AG04450 (cell line): ENCODE data around the gene DIPK1A. TPM values are rescaled to one million over a fixed set of nuclear protein-coding genes. Genes with fewer than 3 reads are reported as not detected.

Source experiments
- CTCF ChIA-PET: fragments of 300-600, 350-600 bp; formaldehyde crosslinking; extraction: SDS; loops from one replicate; lab custom pipeline; 2022; ENCODE audit warnings: antibody characterized with exemption, inconsistent platforms; lab: Charles Lee
- POLR2A ChIA-PET: fragments of 350-600 bp; formaldehyde crosslinking; extraction: SDS; loops from one replicate; lab custom pipeline; 2021; ENCODE audit warnings: antibody characterized with exemption, inconsistent platforms; lab: Yijun Ruan, JAX
- DNase-seq: peaks from one replicate; pipeline ENCODE4 v3.0.0-alpha.2; 2011; ENCODE audit warnings: low read depth, low spot score
- H3K27ac ChIP-seq: one replicate; pipeline ENCODE4 v1.5.1; 2012; ENCODE audit warnings: low read depth, low read length, control low read depth
- H3K27me3 ChIP-seq: one replicate; pipeline ENCODE4 v1.6.0; 2012; ENCODE audit warnings: low read length; ENCODE audit not compliant: control insufficient read depth, insufficient read depth
- H3K4me3 ChIP-seq: 2 replicates; pipeline ENCODE4 v1.5.1; 2011; ENCODE audit warnings: mild to moderate bottlenecking, low read depth, low read length, control low read depth
- H3K9me3 ChIP-seq: 2 replicates; pipeline ENCODE4 v1.5.1; 2012; ENCODE audit warnings: low read length; ENCODE audit not compliant: control insufficient read depth, insufficient read depth
- polyA plus RNA-seq: library from polyadenylated mRNA; depleted of rRNA; stranded (reverse); fragments of >200 nt; gene quantifications from 2 replicates; pipeline ENCODE4 v1.2.3, GENCODE V29; 2011
- TF ChIP-seq, protein P1 (sequence below): IDR thresholded peaks from 2 replicates; pipeline ENCODE4 v1.5.1; 2011; ENCODE audit warnings: low read depth, low read length, control low read depth, inconsistent platforms

Gene DIPK1A
- polyA plus RNA-seq, 1 experiment: 50.8 TPM

DNA sequence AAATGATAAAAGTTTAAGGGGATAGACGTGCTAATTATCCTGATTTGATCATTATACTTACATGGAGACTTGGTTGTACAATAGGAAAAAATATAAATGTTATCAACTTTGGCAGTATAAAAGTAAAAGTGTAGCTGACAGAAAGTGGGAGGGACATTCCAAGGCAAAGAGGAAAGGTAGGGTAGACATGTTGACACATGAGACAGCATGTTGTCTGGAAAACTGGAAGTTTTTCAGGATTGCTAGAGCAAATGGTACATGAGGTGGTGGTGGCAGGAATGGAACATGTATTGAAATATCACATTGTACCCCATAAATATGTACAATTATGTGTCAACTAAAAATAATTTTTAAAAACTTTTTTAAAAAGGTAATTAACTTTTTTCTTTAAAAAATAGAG lies 13.2 kb downstream of the DIPK1A start:
- no peak overlapping the region for H3K4me3 ChIP-seq
- H3K9me3 ChIP-seq: no peaks in the 10 kb centered on the region
- ChIA-PET POLR2A (interaction anchor here (0.9 kb wide), 1 partner anchor 14 kb away, joined by 3 read pairs; no protein-coding TSS in a partner anchor), CTCF (interaction anchor here (0.8 to 1.2 kb wide), 4 partner anchors 10 to 89 kb away, joined by 3 to 5 read pairs (median 4); no protein-coding TSS in a partner anchor)
- no peak overlapping the region for H3K27ac ChIP-seq
- no peaks in the 10 kb centered on the region for H3K27me3 ChIP-seq
- no peak for DNase-seq
- TF ChIP-seq, protein P1, sequence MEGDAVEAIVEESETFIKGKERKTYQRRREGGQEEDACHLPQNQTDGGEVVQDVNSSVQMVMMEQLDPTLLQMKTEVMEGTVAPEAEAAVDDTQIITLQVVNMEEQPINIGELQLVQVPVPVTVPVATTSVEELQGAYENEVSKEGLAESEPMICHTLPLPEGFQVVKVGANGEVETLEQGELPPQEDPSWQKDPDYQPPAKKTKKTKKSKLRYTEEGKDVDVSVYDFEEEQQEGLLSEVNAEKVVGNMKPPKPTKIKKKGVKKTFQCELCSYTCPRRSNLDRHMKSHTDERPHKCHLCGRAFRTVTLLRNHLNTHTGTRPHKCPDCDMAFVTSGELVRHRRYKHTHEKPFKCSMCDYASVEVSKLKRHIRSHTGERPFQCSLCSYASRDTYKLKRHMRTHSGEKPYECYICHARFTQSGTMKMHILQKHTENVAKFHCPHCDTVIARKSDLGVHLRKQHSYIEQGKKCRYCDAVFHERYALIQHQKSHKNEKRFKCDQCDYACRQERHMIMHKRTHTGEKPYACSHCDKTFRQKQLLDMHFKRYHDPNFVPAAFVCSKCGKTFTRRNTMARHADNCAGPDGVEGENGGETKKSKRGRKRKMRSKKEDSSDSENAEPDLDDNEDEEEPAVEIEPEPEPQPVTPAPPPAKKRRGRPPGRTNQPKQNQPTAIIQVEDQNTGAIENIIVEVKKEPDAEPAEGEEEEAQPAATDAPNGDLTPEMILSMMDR: no peak

DNA sequence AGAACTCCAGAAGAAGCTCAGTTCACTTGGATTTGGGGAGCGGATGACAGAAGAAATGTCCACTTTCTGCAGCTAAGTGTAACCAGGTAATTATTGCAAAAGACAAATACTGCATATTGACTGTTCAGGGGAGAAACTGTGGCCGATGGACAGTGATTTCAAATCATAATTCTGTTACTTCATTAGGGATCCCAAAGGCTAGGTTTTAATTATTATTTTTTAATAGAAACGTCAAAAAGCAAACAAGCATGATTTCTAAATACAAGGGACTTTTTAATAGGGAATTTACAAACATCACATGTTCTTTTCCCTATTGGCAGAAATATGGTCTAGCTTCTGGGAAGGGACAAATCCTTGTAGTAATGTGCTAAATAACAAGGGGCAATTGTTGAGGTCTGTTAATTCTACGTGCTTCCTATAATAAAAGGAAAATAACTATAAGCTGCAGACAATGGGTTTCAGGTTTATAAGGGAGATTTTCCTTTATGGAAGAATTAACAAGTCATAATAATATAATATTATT lies 15.5 kb downstream of the DIPK1A start:
- ChIA-PET CTCF (no interaction called here), POLR2A (no interaction called here)
- DNase-seq: no peak
- no peak overlapping the region for H3K4me3 ChIP-seq
- TF ChIP-seq, protein P1: no peak
- H3K27me3 ChIP-seq: no peaks in the 10 kb centered on the region
- no peaks in the 10 kb centered on the region for H3K9me3 ChIP-seq
- no peak overlapping the region for H3K27ac ChIP-seq

DNA sequence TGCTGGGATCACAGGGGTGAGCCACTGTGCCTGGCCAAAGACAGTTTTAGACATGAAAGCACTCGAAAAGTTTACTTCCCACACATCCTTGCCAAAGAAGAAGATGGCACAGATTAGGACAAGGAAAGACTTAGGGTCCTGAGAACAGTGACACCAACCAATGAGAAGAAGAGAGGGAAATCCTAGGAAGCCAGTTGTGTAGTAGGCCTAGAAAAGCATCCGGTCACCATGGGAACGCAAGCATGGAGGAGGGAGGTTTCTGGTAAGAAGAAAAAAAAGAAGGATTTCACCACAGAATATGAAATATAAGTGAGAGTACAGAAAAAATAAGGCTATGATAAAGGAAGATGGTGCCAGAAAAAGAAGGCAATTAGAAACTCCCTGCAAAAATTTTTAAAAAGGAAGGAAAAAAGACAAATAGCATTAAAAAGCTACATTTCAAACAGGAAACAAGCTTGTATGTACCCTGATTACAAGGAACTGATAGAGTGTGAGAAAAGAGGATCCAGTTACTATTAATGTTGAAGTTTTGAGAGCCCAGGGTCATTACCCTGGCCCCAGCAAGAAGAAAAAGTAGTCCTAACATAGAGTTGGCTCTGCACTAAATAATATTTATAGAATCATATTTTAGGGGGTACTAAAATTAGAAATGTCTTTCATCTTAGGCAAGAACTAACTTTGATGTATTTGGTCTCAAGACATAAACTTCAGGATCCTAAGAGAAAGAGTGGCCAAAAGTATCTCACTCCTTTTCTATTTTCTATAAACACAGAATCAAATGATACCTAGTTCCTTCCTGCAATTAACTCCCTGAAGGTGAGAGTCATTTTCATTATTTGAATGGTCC lies 16.1 kb downstream of the DIPK1A start:
- ChIA-PET POLR2A (no interaction called here), CTCF (interaction anchor here (0.6 to 2.0 kb wide), 4 partner anchors 32 to 178 kb away, joined by 3 to 10 read pairs (median 3); no protein-coding TSS in a partner anchor)
- Histone ChIP-seq H3K4me3 (no peak overlapping the region), H3K9me3 (no peaks in the 10 kb centered on the region), H3K27me3 (no peaks in the 10 kb centered on the region), H3K27ac (no peak overlapping the region)
- no peak for DNase-seq
- TF ChIP-seq, protein P1: no peak

DNA sequence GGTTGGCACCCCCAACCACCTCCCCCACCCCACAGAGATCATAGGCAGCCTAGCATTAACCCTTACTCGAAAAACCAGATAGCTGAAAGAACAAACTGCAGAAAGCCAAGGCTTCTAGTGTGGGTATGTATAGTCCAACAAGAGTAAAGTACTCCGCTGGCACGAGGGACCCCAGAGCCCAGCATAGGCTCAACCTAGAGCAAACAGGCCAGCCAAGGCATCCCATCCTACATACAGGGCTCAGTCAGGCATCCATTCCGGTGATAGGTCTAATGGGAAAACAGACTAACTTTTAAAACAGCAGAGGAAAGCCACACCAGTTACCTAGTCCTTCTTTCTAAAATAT lies 17.8 kb downstream of the DIPK1A start:
- H3K9me3 ChIP-seq: no peaks in the 10 kb centered on the region
- DNase-seq: no peak
- H3K4me3 ChIP-seq: no peak overlapping the region
- TF ChIP-seq, protein P1: no peak
- no peak overlapping the region for H3K27ac ChIP-seq
- CTCF ChIA-PET: interaction anchor here (2.0 kb wide), 1 partner anchor 84 kb away, joined by 10 read pairs; no protein-coding TSS in a partner anchor
- no peaks in the 10 kb centered on the region for H3K27me3 ChIP-seq
- POLR2A ChIA-PET: no interaction called here

DNA sequence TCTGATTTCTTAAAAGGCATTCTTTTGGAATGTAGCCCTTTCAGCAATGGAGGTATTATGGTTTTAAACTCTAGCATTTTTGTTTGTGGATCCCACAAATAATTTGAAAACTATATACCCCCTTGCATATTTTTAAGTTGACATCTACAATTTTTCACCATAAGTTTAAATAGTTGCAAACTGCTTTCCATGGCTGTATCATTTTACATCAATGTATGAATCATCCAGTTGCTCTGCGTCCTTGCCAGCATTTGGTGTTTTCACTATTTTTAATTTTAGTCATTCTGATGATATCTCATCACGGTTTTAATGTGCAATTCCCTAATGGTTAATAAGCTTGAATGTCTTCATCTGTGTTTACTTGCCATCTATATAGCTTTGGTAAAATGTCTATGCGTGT lies 20.7 kb downstream of the DIPK1A start:
- Histone ChIP-seq H3K27me3 (no peaks in the 10 kb centered on the region), H3K4me3 (no peak overlapping the region), H3K27ac (no peak overlapping the region), H3K9me3 (no peaks in the 10 kb centered on the region)
- ChIA-PET CTCF (interaction anchor here (0.6 to 1.0 kb wide), 3 partner anchors 28 to 141 kb away, joined by 3 to 4 read pairs (median 3); no protein-coding TSS in a partner anchor), POLR2A (interaction anchor here (0.7 kb wide), 1 partner anchor 140 kb away, joined by 3 read pairs; no protein-coding TSS in a partner anchor)
- TF ChIP-seq, protein P1: no peak
- DNase-seq: no peak
